CD14-positive monocyte (primary cell): ENCODE measurements around the gene PHLDA2. TPM values are rescaled to one million over a fixed set of nuclear protein-coding genes. Genes with fewer than 3 reads are reported as not detected.

Experiments
- DNase-seq, 3 donors: peaks; one replicate each; pipeline ENCODE4 v3.0.0-alpha.2; 2011 to 2022
- H2AFZ ChIP-seq: 2 replicates; pipeline ENCODE4 v1.6.0; 2012; ENCODE audit warnings: mild to moderate bottlenecking, low read depth, low read length, inconsistent platforms; ENCODE audit not compliant: insufficient read depth, poor library complexity, severe bottlenecking
- H3K27ac ChIP-seq, 2 donors: 1 replicate in 1 of 2; 2 replicates in 1 of 2; pipeline ENCODE4 v1.5.1; 2012 to 2013; ENCODE audit warnings: low read length in 2 of 2, control low read depth in 1 of 2, inconsistent platforms in 1 of 2, low read depth in 1 of 2, mild to moderate bottlenecking in 1 of 2
- H3K27me3 ChIP-seq, 2 donors: one replicate each; pipeline versions ENCODE4 v1.6.0 to v1.6.1; 2011 to 2013; ENCODE audit warnings: low read length in 2 of 2; ENCODE audit not compliant: control insufficient read depth in 2 of 2, insufficient read depth in 2 of 2
- H3K36me3 ChIP-seq, 2 donors: replicated peaks in 1 of 2; 1 replicate in 1 of 2; 2 replicates in 1 of 2; pipeline versions ENCODE4 v1.5.1 to v1.6.1; 2012 to 2013; ENCODE audit warnings: low read length in 2 of 2, control low read depth in 1 of 2, inconsistent platforms in 1 of 2, mild to moderate bottlenecking in 1 of 2; ENCODE audit not compliant: insufficient read depth in 2 of 2, control insufficient read depth in 1 of 2
- H3K4me1 ChIP-seq, 2 donors: 1 replicate in 1 of 2; 2 replicates in 1 of 2; pipeline versions ENCODE4 v1.5.1 to v1.6.1; 2012 to 2013; ENCODE audit warnings: low read length in 2 of 2, control low read depth in 1 of 2, inconsistent platforms in 1 of 2, mild to moderate bottlenecking in 1 of 2, moderate library complexity in 1 of 2; ENCODE audit not compliant: insufficient read depth in 2 of 2, control insufficient read depth in 1 of 2
- H3K4me2 ChIP-seq: replicated peaks from 2 replicates; pipeline ENCODE3; 2012; ENCODE audit warnings: low read length, moderate library complexity, mild to moderate bottlenecking; ENCODE audit not compliant: poor library complexity, severe bottlenecking; ENCODE audit errors: extremely low read depth
- H3K4me3 ChIP-seq, 3 experiments: fragments of 200-600 bp in 1 of 3; sonication (generic) in 1 of 3; replicated peaks in 1 of 3; 1 replicate in 2 of 3; 2 replicates in 1 of 3; pipeline ENCODE4 v1.5.1; 2011 to 2013; ENCODE audit warnings: low read length in 3 of 3, mild to moderate bottlenecking in 3 of 3, control low read depth in 2 of 3, low read depth in 2 of 3, inconsistent platforms in 1 of 3, moderate library complexity in 1 of 3
- H3K79me2 ChIP-seq: 2 replicates; pipeline ENCODE4 v1.6.0; 2012; ENCODE audit warnings: mild to moderate bottlenecking, control low read depth, inconsistent platforms, low read length, moderate library complexity; ENCODE audit not compliant: insufficient read depth
- H3K9ac ChIP-seq: 2 replicates; pipeline ENCODE4 v1.6.0; 2017; ENCODE audit warnings: low read length, mild to moderate bottlenecking; ENCODE audit not compliant: insufficient read depth, poor library complexity, severe bottlenecking
- H3K9me3 ChIP-seq, 2 donors: replicated peaks in 1 of 2; 1 replicate in 1 of 2; 2 replicates in 1 of 2; pipeline versions ENCODE4 v1.5.1 to v1.6.1; 2012 to 2013; ENCODE audit warnings: low read length in 2 of 2, control low read depth in 1 of 2; ENCODE audit not compliant: control insufficient read depth in 1 of 2, insufficient read depth in 1 of 2
- H4K20me1 ChIP-seq: 2 replicates; pipeline ENCODE4 v1.6.0; 2012; ENCODE audit warnings: mild to moderate bottlenecking, low read length, control low read depth, moderate library complexity; ENCODE audit not compliant: insufficient read depth
- H3K27ac Mint-ChIP-seq, 7 donors: one replicate each; pipeline ENCODE4 v1.8.0; 2020; ENCODE audit warnings: mild to moderate bottlenecking in 7 of 7, mixed read lengths in 7 of 7, moderate library complexity in 6 of 7, inconsistent platforms in 2 of 7
- H3K27me3 Mint-ChIP-seq, 3 donors: one replicate each; pipeline ENCODE4 v1.8.0; 2021 to 2022; ENCODE audit warnings: low read depth in 3 of 3, mild to moderate bottlenecking in 3 of 3, mixed read lengths in 3 of 3, moderate library complexity in 3 of 3, inconsistent platforms in 1 of 3
- H3K36me3 Mint-ChIP-seq, 2 donors: one replicate each; pipeline ENCODE4 v1.8.0; 2020; ENCODE audit warnings: mixed read lengths in 2 of 2, inconsistent platforms in 1 of 2, mild to moderate bottlenecking in 1 of 2
- H3K4me1 Mint-ChIP-seq: one replicate; pipeline ENCODE4 v1.8.0; 2020; ENCODE audit warnings: mild to moderate bottlenecking, mixed read lengths
- H3K4me3 Mint-ChIP-seq, 2 donors: one replicate each; pipeline ENCODE4 v1.8.0; 2020; ENCODE audit warnings: mild to moderate bottlenecking in 2 of 2, mixed read lengths in 2 of 2, moderate library complexity in 1 of 2
- H3K9me3 Mint-ChIP-seq, 7 donors: one replicate each; pipeline ENCODE4 v1.8.0; 2020 to 2022; ENCODE audit warnings: mixed read lengths in 7 of 7, mild to moderate bottlenecking in 6 of 7, moderate library complexity in 6 of 7, inconsistent platforms in 2 of 7
- CTCF ChIP-seq: fragments of 200-600 bp; IDR thresholded peaks from one replicate; pipeline ENCODE4 v1.8.0; 2022; ENCODE audit warnings: antibody characterized with exemption, mild to moderate bottlenecking
- WGBS: methylation state at CpG from one replicate; pipeline ENCODE4 v1.1.5; 2013; ENCODE audit warnings: missing lambda C conversion rate; ENCODE audit not compliant: insufficient coverage; 5-methylcytosine and 5-hydroxymethylcytosine counted together
- intact Hi-C, 2 donors: fragments of 100-400 bp; cut with micrococcal nuclease; formaldehyde crosslinking; loops; one replicate each; pipeline versions ENCODE4 v1.15.0 to v1.15.1; 2023
- polyA minus RNA-seq: library from RNA; depleted of rRNA, polyadenylated mRNA; stranded (reverse); fragments of >200 nt; gene quantifications from 2 replicates; pipeline ENCODE4 v1.2.3, GENCODE V29; 2012
- polyA plus RNA-seq, 3 donors: library from polyadenylated mRNA; depleted of rRNA in 1 of 3; unstranded in 2 of 3; stranded (reverse) in 1 of 3; fragments of 300-500 nt in 2 of 3; fragments of >200 nt in 1 of 3; fragmentation: Illumina TruSeq in 2 of 3; gene quantifications; 1 replicate in 2 of 3; 2 replicates in 1 of 3; pipeline ENCODE4 v1.2.3, GENCODE V29; 2012 to 2021
- total RNA-seq, 12 experiments: library from RNA in 1 of 12; stranded (reverse) in 1 of 12; fragments of 120-200 nt in 1 of 12; gene quantifications; one replicate each; pipeline ENCODE4 v1.2.4 and lab custom pipeline; 2013 to 2026; ENCODE audit warnings: mixed read lengths in 6 of 12, inconsistent platforms in 1 of 12

Gene PHLDA2
- 2.3 TPM for total RNA-seq (2013)
- polyA plus RNA-seq = 10 to 100 TPM in 1 of 3 donors, 1 to 10 TPM in 2; 2.6 to 54.5 (median 4.7) TPM
- polyA minus RNA-seq = 24.5 and 46.6 TPM in 2 replicates
- total RNA-seq (lab: John Stamatoyannopoulos, UW) = 9.9 to 68.5 (median 13.4) reads per million in 11 experiments

GRCh38 chr11:2928605-2929530 is at the start of gene PHLDA2:
Gene PHLDA2, minus strand, starts transcription at chr11:2929420. Its CDS starts 56 bp downstream, at chr11:2929364.
- Histone ChIP-seq H3K9ac (peak within 1 kb of the TSS; percentile 81), H3K4me2 (peak within 1 kb of the TSS; percentile 85), H2AFZ (peak within 1 kb of the TSS; percentile 59), H3K9me3 (peaks cover 2 to 14% of the 10 kb centered on the region in 2 donors), H3K27me3 (peaks cover 8 to 32% of the 10 kb centered on the region in 2 donors), H3K27ac (peak within 1 kb of the TSS; percentile 61 to 92), H3K4me1 (peaks cover 48 to 63% of the 10 kb centered on the region in 2 donors), H3K79me2 (no peaks in the 10 kb centered on the region), H3K4me3 (peak within 1 kb of the TSS; percentile 50 to 76 (median 63)), H3K36me3 (no peaks in the 10 kb centered on the region), H4K20me1 (peaks cover 17% of the 10 kb centered on the region)
- peaks cover 39% of the 10 kb centered on the region for H3K4me1 Mint-ChIP-seq
- TF ChIP-seq CTCF = no peak
- H3K27me3 Mint-ChIP-seq = peaks cover 32 to 62% (median 39%) of the 10 kb centered on the region in 3 donors
- peak within 1 kb of the TSS; percentile 89 to 92 for H3K4me3 Mint-ChIP-seq
- H3K9me3 Mint-ChIP-seq = peaks cover 0 to 14% (median 7%) of the 10 kb centered on the region in 7 donors
- intact Hi-C loops = loop anchor here in 1 of 2 donors (2.0 kb wide), 1 partner anchor 30 kb away; no protein-coding TSS in a partner anchor
- peak; percentile 70 to 85 (median 77) for DNase-seq
- under 1% methylated on average over 96 of the region's 113 CpGs for WGBS
- H3K27ac Mint-ChIP-seq = peak within 1 kb of the TSS; percentile 92 to 97 (median 96)
- peaks cover 4 to 12% of the 10 kb centered on the region in 2 donors for H3K36me3 Mint-ChIP-seq

DNA sequence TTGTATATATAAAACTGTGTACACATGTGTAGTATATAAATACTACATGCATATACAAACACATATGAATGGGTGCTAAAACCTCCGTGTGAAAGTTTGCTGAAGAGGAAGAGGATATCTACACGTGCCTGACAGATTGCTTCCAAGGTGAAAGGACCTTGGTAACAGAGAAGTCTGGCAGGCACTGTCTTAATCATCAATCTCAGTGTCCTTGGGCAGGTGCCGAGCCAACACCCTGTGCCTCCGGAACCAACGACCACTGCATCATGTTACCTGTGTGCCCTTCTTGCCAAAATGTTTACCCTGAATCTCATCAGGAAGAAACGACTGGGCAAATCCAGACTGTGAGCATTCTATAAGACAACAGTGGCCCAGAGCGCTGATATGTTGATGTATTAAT is 47.9 kb upstream of the PHLDA2 start:
- Histone ChIP-seq H3K36me3 (peaks cover 68 to 81% of the 10 kb centered on the region in 2 donors), H3K9ac (no peak overlapping the region), H2AFZ (no peak overlapping the region), H3K4me2 (no peak overlapping the region), H3K79me2 (peaks cover 89% of the 10 kb centered on the region), H3K4me1 (no peaks in the 10 kb centered on the region), H3K4me3 (no peak overlapping the region), H3K9me3 (no peaks in the 10 kb centered on the region), H3K27me3 (no peaks in the 10 kb centered on the region), H4K20me1 (peaks cover 86% of the 10 kb centered on the region), H3K27ac (no peak overlapping the region)
- TF ChIP-seq CTCF = no peak
- H3K9me3 Mint-ChIP-seq = no peaks in the 10 kb centered on the region
- 100% methylated on average over 1 of the region's 7 CpGs for WGBS
- H3K4me1 Mint-ChIP-seq = peaks cover 2% of the 10 kb centered on the region
- DNase-seq = no peak
- intact Hi-C loops = loop anchor here in 1 of 2 donors (5.0 to 10.0 kb wide), 2 partner anchors 58 to 115 kb away; no protein-coding TSS in a partner anchor
- H3K4me3 Mint-ChIP-seq = no peak overlapping the region
- no peaks in the 10 kb centered on the region for H3K27me3 Mint-ChIP-seq
- H3K27ac Mint-ChIP-seq = peak overlapping the region in 1 of 7 donors; percentile 4
- H3K36me3 Mint-ChIP-seq = peaks cover 63 to 72% of the 10 kb centered on the region in 2 donors
